Endothelial cell (in vitro differentiated cells): ENCODE data around the gene REPS2. TPM values are rescaled to one million over a fixed set of nuclear protein-coding genes. Genes with fewer than 3 reads are reported as not detected.

ENCODE experiments used
- DNase-seq: peaks from one replicate; pipeline ENCODE4 v3.0.0; 2021; ENCODE audit warnings: low spot score
- H3K27ac Mint-ChIP-seq: one replicate; pipeline ENCODE4 v1.8.0; 2021; ENCODE audit warnings: mixed read lengths, inconsistent platforms; ENCODE audit not compliant: unreplicated experiment
- H3K27me3 Mint-ChIP-seq: one replicate; pipeline ENCODE4 v1.8.0; 2021; ENCODE audit warnings: mild to moderate bottlenecking, moderate library complexity, mixed read lengths, inconsistent platforms; ENCODE audit not compliant: unreplicated experiment
- H3K36me3 Mint-ChIP-seq: one replicate; pipeline ENCODE4 v1.8.0; 2021; ENCODE audit warnings: mild to moderate bottlenecking, low read depth, mixed read lengths, inconsistent platforms; ENCODE audit not compliant: unreplicated experiment
- H3K4me1 Mint-ChIP-seq: one replicate; pipeline ENCODE4 v1.8.0; 2021; ENCODE audit warnings: mild to moderate bottlenecking, mixed read lengths, inconsistent platforms; ENCODE audit not compliant: unreplicated experiment
- H3K4me3 Mint-ChIP-seq: one replicate; pipeline ENCODE4 v1.8.0; 2021; ENCODE audit warnings: mild to moderate bottlenecking, mixed read lengths, inconsistent platforms; ENCODE audit not compliant: unreplicated experiment
- H3K9me3 Mint-ChIP-seq: one replicate; pipeline ENCODE4 v1.8.0; 2021; ENCODE audit warnings: mixed read lengths, inconsistent platforms; ENCODE audit not compliant: unreplicated experiment
- CTCF ChIP-seq: fragments of 200-600 bp; sonication (generic); IDR thresholded peaks from one replicate; pipeline ENCODE4 v1.5.0; 2021; ENCODE audit warnings: antibody characterized with exemption; ENCODE audit not compliant: unreplicated experiment
- total RNA-seq: library from RNA; stranded (reverse); fragmentation: NEBNext Ultra II Directional; extraction: Animal tissue kit (Norgen Biotek cat#: 25700); gene quantifications from one replicate; pipeline ENCODE4 v1.2.1, GENCODE V29; 2021; ENCODE audit not compliant: unreplicated experiment

REPS2 gene
- total RNA-seq, 1 donor from 2014 or later, result 10.6 TPM

GRCh38 chrX:17039826-17040225 is 93.4 kb downstream of the REPS2 start:
- Mint-ChIP-seq H3K27ac (no peak overlapping the region), H3K9me3 (no peaks in the 10 kb centered on the region), H3K4me1 (no peaks in the 10 kb centered on the region), H3K4me3 (no peak overlapping the region), H3K27me3 (peaks cover 2% of the 10 kb centered on the region), H3K36me3 (no peaks in the 10 kb centered on the region)
- DNase-seq, result no peak
- TF ChIP-seq CTCF, result no peak

- Mint-ChIP-seq H3K4me1 (no peaks in the 10 kb centered on the region), H3K36me3 (no peaks in the 10 kb centered on the region), H3K27ac (no peak overlapping the region), H3K4me3 (no peak overlapping the region), H3K9me3 (no peaks in the 10 kb centered on the region), H3K27me3 (peaks cover 2% of the 10 kb centered on the region)
- TF ChIP-seq CTCF, result no peak
- no peak for DNase-seq
Measured at GRCh38 chrX:17040711-17041110, 94.3 kb downstream of the REPS2 start.

DNA sequence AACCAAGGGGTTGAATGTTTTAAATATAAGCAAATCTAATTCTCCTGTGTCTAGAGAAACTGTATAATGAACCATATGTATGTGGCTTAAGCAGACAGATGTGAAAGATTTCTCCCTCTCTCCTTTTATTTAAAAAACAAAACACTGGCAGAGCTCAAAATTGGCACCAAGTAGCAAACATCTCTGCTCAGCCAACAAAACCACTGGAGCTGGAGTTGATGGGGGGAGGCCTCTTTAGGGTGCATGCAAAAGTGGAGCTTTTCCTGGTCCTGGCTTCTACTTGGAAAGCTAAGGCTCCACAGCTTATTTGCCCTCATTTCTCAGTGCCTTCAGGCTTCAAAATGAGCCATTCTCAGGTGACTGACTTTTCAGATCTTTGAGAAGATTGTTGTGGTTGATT is 95.6 kb downstream of the REPS2 start:
- Mint-ChIP-seq H3K36me3 (no peaks in the 10 kb centered on the region), H3K4me3 (no peak overlapping the region), H3K9me3 (no peaks in the 10 kb centered on the region), H3K4me1 (no peaks in the 10 kb centered on the region), H3K27me3 (peaks cover 1% of the 10 kb centered on the region), H3K27ac (no peak overlapping the region)
- DNase-seq, result no peak
- TF ChIP-seq CTCF, result no peak

GRCh38 chrX:17046478-17047097 is 100.1 kb downstream of the REPS2 start:
- Mint-ChIP-seq H3K4me3 (no peak overlapping the region), H3K36me3 (no peaks in the 10 kb centered on the region), H3K4me1 (no peaks in the 10 kb centered on the region), H3K9me3 (no peaks in the 10 kb centered on the region), H3K27me3 (peaks cover 1% of the 10 kb centered on the region), H3K27ac (no peak overlapping the region)
- DNase-seq, result peak; percentile 59
- TF ChIP-seq CTCF, result peak; percentile 48

DNA sequence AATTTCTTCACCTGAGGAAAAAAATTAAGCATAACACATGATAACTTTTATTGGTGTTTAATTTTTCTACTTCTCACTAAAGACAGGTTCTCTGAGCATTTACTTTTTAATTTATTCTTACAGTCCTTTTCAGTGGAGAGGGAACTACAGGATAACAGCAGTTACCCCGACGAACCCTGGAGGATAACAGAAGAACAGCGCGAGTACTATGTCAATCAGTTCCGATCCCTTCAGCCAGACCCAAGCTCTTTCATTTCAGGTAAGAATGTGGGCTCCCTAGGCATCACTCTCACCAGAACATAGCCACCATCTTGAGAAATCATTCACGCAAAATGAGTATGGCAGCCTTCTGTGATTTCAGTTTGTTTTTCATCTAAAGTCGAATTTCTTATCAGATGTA is 100.8 kb downstream of the REPS2 start:
- no peak for TF ChIP-seq CTCF
- Mint-ChIP-seq H3K9me3 (no peaks in the 10 kb centered on the region), H3K27me3 (peaks cover 1% of the 10 kb centered on the region), H3K4me1 (no peaks in the 10 kb centered on the region), H3K27ac (no peak overlapping the region), H3K4me3 (no peak overlapping the region), H3K36me3 (no peaks in the 10 kb centered on the region)
- DNase-seq, result no peak
